NCI-H524 (cell line): ENCODE data around the gene PDIA4.
A peak's percentile ranks its signal among the peaks of the same experiment; 100 is the strongest.
"Not testable (repeated sequence)": the region's sequence is repeated elsewhere in the genome, so short reads cannot be mapped to it uniquely, and the experiment has no call there.

Experiments used
- DNase-seq, 2 experiments: peaks; one replicate each; lab custom pipeline; 2025; lab: John Stamatoyannopoulos, UW

The PDIA4 gene

GRCh38 chr7:149003018-149003417, 25.3 kb downstream of the PDIA4 start:
- DNase-seq: no peak

DNA sequence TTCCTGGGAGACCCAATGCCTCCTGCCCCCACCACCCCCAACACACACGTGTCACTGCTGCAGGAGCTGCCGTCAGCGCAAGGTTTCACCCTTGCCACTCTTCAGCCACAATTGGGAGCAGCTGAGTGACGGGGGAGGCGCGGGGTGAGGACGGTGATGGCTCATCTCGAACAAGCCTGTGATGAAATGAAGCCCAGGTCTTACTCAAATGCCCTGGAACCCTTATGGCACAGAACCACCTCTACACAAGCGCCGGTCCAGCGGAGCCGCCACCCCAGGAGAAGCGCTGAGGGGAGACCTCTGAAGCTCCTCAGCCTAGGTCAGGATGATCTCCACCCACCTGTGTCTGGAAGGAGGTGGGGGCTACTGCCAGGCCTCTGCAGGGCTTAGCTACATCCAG, 25.7 kb downstream of the PDIA4 start:
- DNase-seq: no peak

- DNase-seq: no peak
These were observed 26.8 kb downstream of the PDIA4 start for GRCh38 chr7:149001427-149002068.

DNA sequence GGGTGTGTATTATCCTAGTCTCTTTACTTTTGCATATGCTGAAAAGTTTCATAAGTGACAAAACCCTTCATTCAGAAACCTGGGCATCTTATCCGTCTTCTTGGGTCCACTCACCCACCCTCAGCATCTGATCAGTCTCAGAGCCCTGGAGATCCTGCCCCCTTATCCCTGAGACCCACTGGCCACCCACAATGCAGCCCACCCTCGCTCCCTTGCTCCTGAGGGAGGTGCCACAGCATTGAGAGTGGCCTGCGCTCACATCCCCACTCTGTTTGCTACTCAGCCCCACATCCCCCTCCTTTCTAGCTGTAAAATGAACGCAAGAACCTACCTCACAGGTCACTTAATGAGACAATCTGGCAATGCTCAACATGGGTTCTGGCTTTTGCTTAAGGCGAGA, 27.3 kb downstream of the PDIA4 start:
- no peak for DNase-seq

GRCh38 chr7:148999192-148999591, 29.1 kb downstream of the PDIA4 start:
- DNase-seq: no peak

DNA sequence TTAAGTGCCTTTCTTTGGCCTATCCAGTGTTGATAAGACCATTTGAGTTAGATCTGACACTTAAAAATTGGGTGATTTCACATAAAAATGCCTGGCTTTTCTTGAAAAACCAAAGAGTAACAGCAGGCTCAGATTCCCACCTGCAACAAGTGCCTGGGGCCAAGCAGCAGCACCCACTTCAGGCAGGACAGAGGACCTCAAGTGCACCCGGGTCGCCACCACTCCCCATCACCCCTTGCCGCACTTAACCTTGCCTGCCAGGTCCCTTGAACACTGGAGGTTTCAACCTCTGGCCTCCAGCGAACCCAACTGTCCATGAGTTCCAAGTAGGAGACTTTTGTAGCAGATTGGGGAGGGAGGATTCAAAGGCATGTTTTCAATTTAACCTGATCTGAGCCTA, 30.8 kb downstream of the PDIA4 start:
- no peak for DNase-seq

DNA sequence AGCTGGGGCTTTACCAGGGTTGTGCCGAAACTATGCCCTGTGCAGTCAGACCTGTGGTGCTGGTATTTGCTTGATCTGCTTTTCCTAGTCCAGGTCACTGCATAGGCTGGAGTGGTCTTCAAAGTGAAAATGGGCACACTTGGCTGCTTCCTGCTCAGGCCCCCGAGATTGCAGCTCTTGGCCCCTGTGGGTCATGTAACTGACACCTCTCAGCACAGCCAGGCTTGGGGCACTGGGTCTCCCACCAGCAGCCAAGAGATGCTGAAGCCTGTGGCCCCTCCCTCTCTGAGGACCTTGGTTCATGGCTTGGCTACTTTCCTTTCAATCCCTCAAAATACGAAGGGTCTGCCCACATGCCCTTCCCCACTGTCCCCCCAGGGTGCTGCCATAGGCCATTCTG, 33.7 kb downstream of the PDIA4 start:
- DNase-seq: no peak

DNA sequence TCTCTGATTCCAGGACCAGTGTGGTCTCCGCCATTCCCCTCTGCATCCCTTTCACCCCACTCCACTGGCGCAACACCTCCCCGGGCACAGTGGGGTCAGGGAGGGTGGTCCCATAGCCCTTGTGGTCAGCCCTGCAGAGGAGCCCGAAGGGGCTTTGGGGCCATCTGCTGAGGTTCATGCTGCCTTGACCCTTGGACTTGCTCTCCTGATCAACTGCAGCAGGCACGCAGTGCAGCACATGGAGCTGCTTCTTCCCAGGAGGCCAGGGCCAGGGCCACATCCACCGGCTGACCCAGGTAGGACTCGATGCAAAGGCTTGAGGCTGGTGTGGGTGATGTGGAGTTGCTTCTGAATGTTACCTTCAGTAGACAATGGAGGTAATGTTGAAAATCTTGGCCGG, 35.1 kb downstream of the PDIA4 start:
- DNase-seq: no peak

- no peak for DNase-seq
These were observed 36.8 kb downstream of the PDIA4 start for GRCh38 chr7:148991536-148991935.

DNA sequence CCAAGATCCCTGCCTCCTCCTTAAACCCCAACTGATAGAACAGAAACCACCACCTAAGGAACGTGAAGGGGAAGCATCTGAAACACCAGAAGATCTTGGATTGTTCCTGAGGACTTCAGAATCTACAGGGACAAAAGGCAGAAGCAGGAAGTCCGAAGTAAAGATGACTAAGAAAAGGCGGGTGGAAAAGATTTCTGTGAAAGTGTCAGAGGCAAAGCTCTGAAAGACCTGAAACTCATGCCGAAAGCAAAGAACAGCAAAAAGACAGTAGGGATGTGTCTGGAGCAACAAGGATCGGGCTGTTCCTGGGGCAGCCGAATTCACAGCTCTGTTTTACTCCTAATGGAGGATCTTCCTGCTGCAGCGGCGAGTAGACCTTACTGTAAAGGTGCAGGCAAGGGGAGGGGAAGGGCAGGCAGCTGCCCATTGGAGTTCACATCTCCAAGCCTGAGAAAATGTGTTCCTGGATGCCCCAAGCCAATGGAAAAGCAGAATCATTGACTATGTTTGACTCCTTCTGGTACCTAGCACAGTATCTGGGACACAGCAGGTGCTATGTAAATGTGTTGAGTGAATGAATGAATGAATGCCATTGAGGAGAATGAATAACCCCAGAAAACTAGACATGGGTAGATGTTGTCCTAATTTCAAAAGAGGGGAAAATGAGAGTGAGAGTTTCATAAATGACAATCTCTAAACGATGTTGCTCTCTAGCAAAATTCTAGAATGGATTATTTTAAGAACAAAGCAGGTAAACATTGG, 40.4 kb downstream of the PDIA4 start:
- peak in 1 of 2 experiments; percentile 57 for DNase-seq

GRCh38 chr7:148987010-148987750, 41.1 kb downstream of the PDIA4 start:
- DNase-seq: peak; percentile 79 to 92

- DNase-seq: no peak
These were observed 41.6 kb downstream of the PDIA4 start for GRCh38 chr7:148986742-148987009.

- peak; percentile 84 to 93 for DNase-seq
These were observed 44.8 kb downstream of the PDIA4 start for GRCh38 chr7:148983200-148984146.

DNA sequence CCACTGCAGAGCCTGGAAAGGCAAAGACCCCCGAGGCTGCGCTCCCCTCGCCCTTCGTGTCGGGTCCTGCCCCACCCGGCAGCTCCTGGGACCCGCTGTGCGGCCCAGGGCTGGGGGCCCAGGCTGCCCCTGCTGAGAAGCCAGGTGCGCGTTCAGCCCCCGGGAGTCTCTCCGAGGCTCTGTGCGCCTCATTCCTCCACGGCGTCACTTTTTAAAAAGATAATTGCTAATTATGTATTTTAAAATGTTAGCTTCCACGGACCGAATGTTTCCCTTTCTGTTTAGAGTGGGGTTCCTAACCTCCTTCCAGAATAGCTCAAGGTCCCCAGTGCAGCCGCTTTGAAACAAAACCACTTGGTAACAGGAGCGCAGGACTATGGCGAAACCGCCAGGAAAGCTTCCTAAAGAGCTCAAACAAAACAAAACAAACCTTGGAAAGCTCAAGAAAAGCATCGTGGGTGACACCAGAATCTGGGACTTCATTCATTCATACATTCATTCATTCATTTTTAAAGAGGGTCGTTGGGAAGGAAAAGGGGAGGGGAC, 45.6 kb downstream of the PDIA4 start:
- peak; percentile 25 to 57 for DNase-seq

DNA sequence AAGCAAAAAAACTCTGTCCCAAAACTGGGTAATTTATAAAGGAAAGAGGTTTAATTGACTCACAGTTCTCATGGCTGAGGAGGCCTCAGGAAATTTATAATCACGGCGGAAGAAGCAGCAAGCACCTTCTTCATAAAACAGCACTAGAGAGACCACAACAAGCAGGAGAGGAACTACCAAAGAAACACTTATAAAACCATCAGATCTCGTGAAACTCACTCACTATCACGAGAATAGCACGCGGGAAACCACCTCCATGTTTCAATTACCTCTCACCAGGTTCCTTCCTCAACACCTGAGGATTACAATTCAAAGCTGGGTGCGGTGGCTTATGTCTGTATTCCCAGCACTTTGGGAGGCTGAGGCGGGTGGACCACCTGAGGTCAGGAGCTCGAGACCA, 48.5 kb downstream of the PDIA4 start:
- no peak for DNase-seq

DNA sequence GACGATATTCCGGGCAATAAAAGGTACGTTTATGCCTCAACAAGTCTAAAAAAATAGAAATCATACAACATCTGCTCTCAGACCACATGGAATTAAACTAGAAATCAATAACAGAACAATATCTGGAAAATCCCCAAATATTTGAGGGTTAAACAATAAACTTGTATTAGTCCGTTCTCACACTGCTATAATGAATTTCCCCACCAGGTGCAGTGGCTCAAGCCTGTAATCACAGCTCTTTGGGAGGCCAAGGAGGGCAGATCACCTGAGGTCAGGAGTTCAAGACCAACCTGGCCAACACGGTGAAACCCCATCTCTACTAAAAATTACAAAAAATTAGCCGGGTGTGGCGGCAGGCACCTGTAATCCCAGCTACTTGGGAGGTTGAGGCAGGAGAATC, 49.2 kb downstream of the PDIA4 start:
- not testable (repeated sequence) for DNase-seq

GRCh38 chr7:148978091-148978490, 50.2 kb downstream of the PDIA4 start:
- DNase-seq: no peak

GRCh38 chr7:148975896-148976295, 52.4 kb downstream of the PDIA4 start:
- DNase-seq: peak; percentile 21 to 69

DNA sequence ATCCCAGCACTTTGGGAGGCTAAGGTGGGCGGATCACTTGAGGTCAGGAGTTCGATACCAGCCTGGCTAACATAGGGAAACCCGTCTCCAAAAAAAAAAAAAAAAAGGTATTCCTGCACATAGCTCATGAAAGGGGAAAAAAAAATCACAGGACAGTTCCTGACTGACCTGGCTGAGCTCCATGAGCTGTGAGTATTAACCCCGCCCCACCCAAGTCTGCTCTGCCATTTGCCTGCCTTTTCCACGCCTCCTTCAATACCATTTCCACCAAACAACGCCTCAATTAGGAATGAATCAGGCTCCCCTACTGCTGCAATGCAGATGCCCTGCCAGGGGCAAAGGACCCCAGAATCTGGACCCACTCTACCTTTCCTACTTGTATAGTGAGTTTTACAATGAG, 55.0 kb downstream of the PDIA4 start:
- DNase-seq: no peak

DNA sequence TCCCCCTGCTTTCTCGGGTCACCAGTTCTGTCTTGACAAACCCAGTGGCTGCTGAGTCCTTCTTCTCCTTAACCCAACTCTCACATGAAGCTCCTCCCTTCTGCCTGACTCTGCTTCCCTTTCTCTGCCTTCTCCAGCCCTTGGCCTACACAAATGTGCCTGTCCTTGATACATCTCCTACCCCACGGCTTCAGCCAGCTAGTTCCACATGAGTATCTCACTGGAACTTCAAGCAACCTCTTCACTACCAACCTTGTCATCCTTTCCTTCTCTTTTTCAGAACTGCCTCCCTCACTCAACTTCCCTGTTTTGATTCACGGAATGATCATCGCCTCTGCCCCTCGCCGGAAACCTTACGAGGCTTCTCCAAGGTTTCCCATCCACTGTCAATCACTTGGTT, 55.9 kb downstream of the PDIA4 start:
- DNase-seq: no peak

DNA sequence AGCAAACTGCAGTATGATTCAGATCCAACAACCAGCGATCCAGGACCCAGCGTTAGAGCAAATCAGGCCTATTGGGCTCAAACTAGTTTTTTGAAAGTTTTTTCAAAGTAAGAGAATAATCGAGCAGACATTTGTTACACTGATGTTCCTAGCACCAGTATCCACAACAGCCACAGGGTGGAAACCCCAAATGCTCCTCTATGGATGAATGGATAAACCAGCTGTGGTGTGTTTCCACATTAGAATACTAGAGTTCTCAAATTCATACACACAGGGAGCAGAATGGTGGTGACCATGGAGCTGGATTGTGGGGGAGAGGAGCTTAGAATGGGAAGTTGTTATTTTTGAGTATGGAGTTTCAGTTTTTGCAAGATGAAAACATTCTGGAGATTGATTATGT, 60.7 kb downstream of the PDIA4 start:
- DNase-seq: no peak

DNA sequence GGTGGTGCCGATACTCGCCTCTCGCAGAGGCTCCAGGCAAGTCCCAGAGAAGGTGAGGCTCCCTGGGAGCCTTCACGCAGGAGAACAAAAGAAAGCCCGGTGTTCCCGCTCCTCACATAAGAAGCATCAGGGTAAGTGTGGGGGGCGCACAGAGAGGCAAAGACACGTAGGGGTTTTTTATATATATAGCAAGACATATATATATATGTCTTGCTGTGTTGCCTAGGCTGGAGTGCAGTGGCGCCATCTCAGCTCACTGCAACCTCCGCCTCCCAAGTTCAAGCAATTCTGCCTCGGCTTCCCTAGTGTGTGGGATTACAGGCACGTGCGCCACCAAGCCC, 61.3 kb downstream of the PDIA4 start:
- no peak for DNase-seq
